HG03025 (cell line): Measurements from ENCODE around the gene DDX59.
A peak's percentile ranks its signal among the peaks of the same experiment; 100 is the strongest.

Experiments used
- ATAC-seq: cut with Tn5 transposase; IDR thresholded peaks from one replicate; pipeline ENCODE4 v1.9.1; 2021; ENCODE audit warnings: mild to moderate bottlenecking, moderate library complexity; ENCODE audit not compliant: unreplicated experiment, low FRiP score

The DDX59 gene

GRCh38 chr1:200671235-200671786 is 1.6 kb upstream of the DDX59 start:
- ATAC-seq = no peak

GRCh38 chr1:200670242-200671118 is 773 bp upstream of the DDX59 start:
- peak; percentile 25 for ATAC-seq

- ATAC-seq = no peak
Observed at GRCh38 chr1:200668514-200669313, 993 bp downstream of the DDX59 start.

GRCh38 chr1:200666309-200666708 is 3.4 kb downstream of the DDX59 start:
- ATAC-seq = no peak

- no peak for ATAC-seq
Observed at GRCh38 chr1:200665861-200666260, 3.8 kb downstream of the DDX59 start.

- ATAC-seq = no peak
Observed at GRCh38 chr1:200660719-200661118, 9.0 kb downstream of the DDX59 start.

- ATAC-seq = no peak
Observed at GRCh38 chr1:200659269-200659668, 10.4 kb downstream of the DDX59 start.

GRCh38 chr1:200658037-200658818 is 11.5 kb downstream of the DDX59 start:
- ATAC-seq = no peak

- peak; percentile 91 for ATAC-seq
Observed at GRCh38 chr1:200654660-200655059, 15.0 kb downstream of the DDX59 start.

GRCh38 chr1:200653022-200653462 is 16.7 kb downstream of the DDX59 start:
- ATAC-seq = no peak

GRCh38 chr1:200652378-200652777 is 17.3 kb downstream of the DDX59 start:
- ATAC-seq = no peak

GRCh38 chr1:200646515-200646914 is 23.2 kb downstream of the DDX59 start:
- ATAC-seq = no peak

GRCh38 chr1:200644021-200644420 is 25.7 kb downstream of the DDX59 start:
- ATAC-seq = no peak

- no peak for ATAC-seq
Observed at GRCh38 chr1:200642481-200642880, 27.2 kb downstream of the DDX59 start.

GRCh38 chr1:200640963-200641401 is 28.7 kb downstream of the DDX59 start:
- ATAC-seq = no peak

GRCh38 chr1:200640373-200640962 is 29.2 kb downstream of the DDX59 start:
- ATAC-seq = no peak

GRCh38 chr1:200638073-200638472 is 31.6 kb downstream of the DDX59 start:
- no peak for ATAC-seq

- no peak for ATAC-seq
Observed at GRCh38 chr1:200636681-200637080, 33.0 kb downstream of the DDX59 start.

GRCh38 chr1:200634261-200635122 is 35.2 kb downstream of the DDX59 start:
- no peak for ATAC-seq
